ENCODE measurements around the gene LINGO4. TPM values are rescaled to one million over a fixed set of nuclear protein-coding genes. Genes with fewer than 3 reads are reported as not detected.

LINGO4 gene
- total RNA-seq, 2 donors from 2014 or later: 0.59 to 2.3 TPM

- TF ChIP-seq POLR2A (IDR thresholded peaks at IDR 0.05) (no peak), POLR2AphosphoS5 (IDR thresholded peaks at IDR 0.05) (no peak), CTCF (IDR thresholded peaks at IDR 0.05) (no peak)
- Histone ChIP-seq H3K36me3 (no peaks in the 10 kb centered on the region), H3K9me3 (no peaks in the 10 kb centered on the region), H3K4me3 (no peak overlapping the region), H3K27ac (no peak overlapping the region), H3K27me3 (replicated peaks; ENCODE audit: insufficient read depth) (no peaks in the 10 kb centered on the region), H3K4me1 (replicated peaks) (no peaks in the 10 kb centered on the region)
- DNase-seq (ENCODE audit: low spot score): no peak
- intact Hi-C loops (cut with DNase I): no loop called here
- 56% methylated on average over 8 of the region's 8 CpGs for WGBS
Observed at GRCh38 chr1:151800830-151801229, 4.4 kb downstream of the LINGO4 start.

DNA sequence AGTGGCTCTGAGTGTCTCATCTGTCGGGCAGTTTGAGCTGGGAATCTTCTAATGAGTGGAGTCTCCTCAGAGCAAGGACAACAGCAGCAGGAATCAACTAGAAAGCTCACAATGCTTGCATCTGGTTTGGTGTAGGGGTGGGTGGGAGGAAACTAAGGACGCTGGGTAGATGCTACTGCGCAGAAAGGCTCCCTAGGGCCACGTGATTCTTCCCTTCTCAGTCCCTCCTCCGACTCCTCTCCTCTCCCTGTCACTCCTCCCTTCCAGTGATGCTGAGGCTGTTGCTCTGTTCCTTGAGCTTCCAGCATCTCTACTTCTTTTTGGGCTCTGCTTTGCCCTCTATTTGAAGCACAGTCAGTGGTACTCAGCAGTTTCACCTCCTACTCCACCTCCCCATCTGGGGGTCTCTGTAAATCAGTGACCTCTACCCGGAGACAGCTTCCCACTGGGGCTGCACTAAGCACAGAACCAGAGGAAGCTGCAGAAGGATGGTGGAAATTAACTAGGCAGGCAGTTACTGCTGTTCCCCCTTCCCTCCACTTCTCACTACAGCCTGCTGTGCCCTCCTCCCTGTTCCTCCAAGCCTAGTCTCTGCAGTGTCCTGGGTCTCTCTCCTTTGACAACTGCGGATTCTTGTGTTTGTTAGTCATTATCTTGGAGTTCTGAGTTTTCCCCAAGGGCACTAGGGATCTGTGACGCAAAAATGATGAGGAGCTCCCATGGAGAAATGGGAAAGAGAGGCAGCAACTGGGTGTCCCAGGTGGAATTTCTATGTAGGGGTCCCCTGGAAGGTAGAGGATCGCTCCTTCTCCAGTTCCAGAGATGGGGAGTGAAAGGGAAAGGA is 5.8 kb downstream of the LINGO4 start:
- DNase-seq (ENCODE audit: low spot score): no peak
- Histone ChIP-seq H3K27me3 (replicated peaks; ENCODE audit: insufficient read depth) (no peaks in the 10 kb centered on the region), H3K9me3 (no peaks in the 10 kb centered on the region), H3K4me3 (no peak overlapping the region), H3K4me1 (replicated peaks) (no peaks in the 10 kb centered on the region), H3K27ac (no peak overlapping the region), H3K36me3 (no peaks in the 10 kb centered on the region)
- TF ChIP-seq POLR2AphosphoS5 (IDR thresholded peaks at IDR 0.05): no peak
- no peak for TF ChIP-seq POLR2A (IDR thresholded peaks at IDR 0.05)
- TF ChIP-seq CTCF (IDR thresholded peaks at IDR 0.05): no peak
- intact Hi-C loops (cut with DNase I): no loop called here
- whole genome bisulfite sequencing: 45% methylated on average over 9 of the region's 9 CpGs

- H3K27ac ChIP-seq: no peak overlapping the region
- 86% methylated on average over 5 of the region's 5 CpGs for WGBS
- intact Hi-C loops (cut with DNase I): no loop called here
- DNase-seq (ENCODE audit: low spot score): no peak
- TF ChIP-seq POLR2A (IDR thresholded peaks at IDR 0.05) (no peak), POLR2AphosphoS5 (IDR thresholded peaks at IDR 0.05) (no peak)
- no peaks in the 10 kb centered on the region for H3K27me3 ChIP-seq (replicated peaks; ENCODE audit: insufficient read depth)
- H3K36me3 ChIP-seq: no peaks in the 10 kb centered on the region
- no peaks in the 10 kb centered on the region for H3K9me3 ChIP-seq
- H3K4me3 ChIP-seq: no peak overlapping the region
- no peaks in the 10 kb centered on the region for H3K4me1 ChIP-seq (replicated peaks)
Observed at GRCh38 chr1:151798571-151798970, 6.6 kb downstream of the LINGO4 start.

- peak overlapping the region; percentile 50 to 67 for H3K4me3 ChIP-seq
- WGBS: under 1% methylated on average over 52 of the region's 52 CpGs
- intact Hi-C loops (cut with DNase I): no loop called here
- H3K9me3 ChIP-seq: no peaks in the 10 kb centered on the region
- no peaks in the 10 kb centered on the region for H3K36me3 ChIP-seq
- H3K27ac ChIP-seq: peak overlapping the region; percentile 39 to 67
- DNase-seq (ENCODE audit: low spot score): no peak
- no peaks in the 10 kb centered on the region for H3K27me3 ChIP-seq (replicated peaks; ENCODE audit: insufficient read depth)
- no peaks in the 10 kb centered on the region for H3K4me1 ChIP-seq (replicated peaks)
- TF ChIP-seq POLR2A (IDR thresholded peaks at IDR 0.05) (no peak), CTCF (IDR thresholded peaks at IDR 0.05) (no peak), POLR2AphosphoS5 (IDR thresholded peaks at IDR 0.05) (no peak)
Observed at GRCh38 chr1:151790940-151791651, 14.1 kb downstream of the LINGO4 start.

GRCh38 chr1:151790071-151790939 is 14.9 kb downstream of the LINGO4 start, which contains the start of gene TDRKH:
TDRKH (minus strand) TSS chr1:151790500; CDS start chr1:151783022, 7,478 bp downstream.
- no peaks in the 10 kb centered on the region for H3K9me3 ChIP-seq
- TF ChIP-seq POLR2AphosphoS5 (IDR thresholded peaks at IDR 0.05) (peak; percentile 94), CTCF (IDR thresholded peaks at IDR 0.05) (peak in 2 of 4 experiments; percentile 42 to 50), POLR2A (IDR thresholded peaks at IDR 0.05) (peak; percentile 80)

More at GRCh38 chr1:151790071-151790939, 14.9 kb downstream of the LINGO4 start, which contains the start of gene TDRKH:
- Histone ChIP-seq H3K36me3 (no peaks in the 10 kb centered on the region), H3K27ac (peak within 1 kb of the TSS; percentile 39 to 67), H3K27me3 (replicated peaks; ENCODE audit: insufficient read depth) (no peaks in the 10 kb centered on the region), H3K4me1 (replicated peaks) (no peaks in the 10 kb centered on the region), H3K4me3 (peak within 1 kb of the TSS; percentile 50 to 67)
- intact Hi-C loops (cut with DNase I): no loop called here
- peak; percentile 99 for DNase-seq (ENCODE audit: low spot score)
- under 1% methylated on average over 56 of the region's 58 CpGs for WGBS
